ENCODE measurements around the gene DHRS4.
"Not testable (repeated sequence)": the region's sequence is repeated elsewhere in the genome, so short reads cannot be mapped to it uniquely, and the experiment has no call there.

Gene DHRS4

GRCh38 chr14:23984891-23985602 is 31.5 kb downstream of the DHRS4 start:
- DNase-seq (ENCODE audit: low read depth, low spot score): no peak

- DNase-seq (ENCODE audit: low read depth, low spot score): not testable (repeated sequence)
Observed at GRCh38 chr14:23988223-23988606, 34.6 kb downstream of the DHRS4 start.

- DNase-seq (ENCODE audit: low read depth, low spot score): peak; percentile 90
Observed at GRCh38 chr14:23988607-23989363, 35.2 kb downstream of the DHRS4 start, which contains the start of gene DHRS4L2. TSS of gene DHRS4L2 (plus strand) at chr14:23988929. CDS start at chr14:23988948, 19 bp downstream.

- not testable (repeated sequence) for DNase-seq (ENCODE audit: low read depth, low spot score)
Observed at GRCh38 chr14:23989734-23990445, 36.3 kb downstream of the DHRS4 start.

- DNase-seq (ENCODE audit: low read depth, low spot score): not testable (repeated sequence)
Observed at GRCh38 chr14:23990961-23991360, 37.4 kb downstream of the DHRS4 start.

- not testable (repeated sequence) for DNase-seq (ENCODE audit: low read depth, low spot score)
Observed at GRCh38 chr14:23993042-23993441, 39.5 kb downstream of the DHRS4 start.

- DNase-seq (ENCODE audit: low read depth, low spot score): not testable (repeated sequence)
Observed at GRCh38 chr14:23996009-23996408, 42.4 kb downstream of the DHRS4 start.

- not testable (repeated sequence) for DNase-seq (ENCODE audit: low read depth, low spot score)
Observed at GRCh38 chr14:23996825-23997224, 43.3 kb downstream of the DHRS4 start.

GRCh38 chr14:23999640-24000039 is 46.1 kb downstream of the DHRS4 start:
- not testable (repeated sequence) for DNase-seq (ENCODE audit: low read depth, low spot score)

- not testable (repeated sequence) for DNase-seq (ENCODE audit: low read depth, low spot score)
Observed at GRCh38 chr14:24001078-24001477, 47.5 kb downstream of the DHRS4 start.

GRCh38 chr14:24001679-24002078 is 48.1 kb downstream of the DHRS4 start:
- DNase-seq (ENCODE audit: low read depth, low spot score): not testable (repeated sequence)

GRCh38 chr14:24006471-24006816 is 52.9 kb downstream of the DHRS4 start:
- not testable (repeated sequence) for DNase-seq (ENCODE audit: low read depth, low spot score)

GRCh38 chr14:24006817-24007652 is 53.5 kb downstream of the DHRS4 start:
- DNase-seq (ENCODE audit: low read depth, low spot score): peak; percentile 36

- no peak for DNase-seq (ENCODE audit: low read depth, low spot score)
Observed at GRCh38 chr14:24011051-24011450, 57.5 kb downstream of the DHRS4 start.

GRCh38 chr14:24012726-24013273 is 59.2 kb downstream of the DHRS4 start:
- DNase-seq (ENCODE audit: low read depth, low spot score): not testable (repeated sequence)

GRCh38 chr14:24013654-24014514 is 60.3 kb downstream of the DHRS4 start:
- DNase-seq (ENCODE audit: low read depth, low spot score): peak; percentile 83

GRCh38 chr14:24015745-24016144 is 62.2 kb downstream of the DHRS4 start:
- not testable (repeated sequence) for DNase-seq (ENCODE audit: low read depth, low spot score)
